SIG-M5 treated with dmso at 0.1 percent for 504 hours (cell line): ENCODE measurements around the gene HELZ.
"Not testable (repeated sequence)": the region's sequence is repeated elsewhere in the genome, so short reads cannot be mapped to it uniquely, and the experiment has no call there.

Source experiments
- DNase-seq: peaks from one replicate; lab custom pipeline; 2025; ENCODE audit not compliant: unreplicated experiment; lab: John Stamatoyannopoulos, UW

HELZ gene

GRCh38 chr17:67148352-67148751 is 96.6 kb downstream of the HELZ start:
- DNase-seq, result no peak

DNA sequence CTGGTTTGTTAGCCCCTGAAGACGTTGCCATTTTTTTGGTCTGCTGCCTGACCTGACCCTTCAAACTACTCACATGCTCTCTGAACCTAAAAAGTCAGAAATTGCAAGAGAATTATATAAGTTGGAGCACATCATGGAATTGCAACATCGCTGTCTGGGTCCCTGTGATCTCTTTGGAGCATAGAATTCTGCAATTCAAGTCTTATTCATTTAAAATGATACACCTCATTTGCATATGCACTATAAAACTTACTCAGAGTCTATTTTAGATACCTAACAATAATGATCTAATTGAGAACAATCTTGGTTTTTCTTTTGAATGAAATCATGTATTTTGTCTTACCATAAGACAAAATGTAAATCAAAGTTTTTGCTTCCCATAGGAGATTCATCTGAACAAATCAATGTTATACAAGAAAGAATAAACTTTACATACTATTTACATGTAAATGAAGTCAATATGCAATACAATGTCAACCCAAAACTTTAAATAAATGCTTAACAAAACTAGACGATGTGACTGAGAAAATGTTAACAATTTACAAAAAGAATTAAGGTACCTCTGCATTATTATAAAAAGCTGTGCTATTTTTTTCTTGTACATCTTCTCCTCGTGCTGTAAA is 99.7 kb downstream of the HELZ start:
- no peak for DNase-seq

GRCh38 chr17:67143318-67143717 is 101.7 kb downstream of the HELZ start:
- DNase-seq, result no peak

GRCh38 chr17:67142030-67142429 is 103.0 kb downstream of the HELZ start:
- not testable (repeated sequence) for DNase-seq

GRCh38 chr17:67139784-67140665 is 105.0 kb downstream of the HELZ start:
- peak; percentile 42 for DNase-seq

GRCh38 chr17:67139289-67139688 is 105.7 kb downstream of the HELZ start:
- DNase-seq, result no peak

- DNase-seq, result no peak
Measured at GRCh38 chr17:67138392-67138791, 106.6 kb downstream of the HELZ start.

GRCh38 chr17:67137860-67138259 is 107.1 kb downstream of the HELZ start:
- DNase-seq, result no peak

DNA sequence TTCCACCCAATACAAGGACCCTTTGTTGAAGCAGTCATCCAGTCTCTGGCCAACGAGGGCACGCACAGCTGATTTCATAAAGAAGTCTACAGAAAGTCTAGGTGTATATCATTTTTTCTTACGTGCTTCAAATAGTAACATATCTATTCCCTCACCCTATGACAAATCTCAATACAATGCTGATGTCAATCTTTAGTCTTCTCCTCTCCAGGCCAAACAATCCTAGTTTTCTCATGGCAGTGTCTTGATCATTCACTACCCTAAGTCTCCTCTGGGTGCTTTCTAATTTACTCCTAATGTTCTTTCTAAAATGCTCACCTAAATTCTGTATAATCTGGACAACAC is 108.0 kb downstream of the HELZ start:
- no peak for DNase-seq

DNA sequence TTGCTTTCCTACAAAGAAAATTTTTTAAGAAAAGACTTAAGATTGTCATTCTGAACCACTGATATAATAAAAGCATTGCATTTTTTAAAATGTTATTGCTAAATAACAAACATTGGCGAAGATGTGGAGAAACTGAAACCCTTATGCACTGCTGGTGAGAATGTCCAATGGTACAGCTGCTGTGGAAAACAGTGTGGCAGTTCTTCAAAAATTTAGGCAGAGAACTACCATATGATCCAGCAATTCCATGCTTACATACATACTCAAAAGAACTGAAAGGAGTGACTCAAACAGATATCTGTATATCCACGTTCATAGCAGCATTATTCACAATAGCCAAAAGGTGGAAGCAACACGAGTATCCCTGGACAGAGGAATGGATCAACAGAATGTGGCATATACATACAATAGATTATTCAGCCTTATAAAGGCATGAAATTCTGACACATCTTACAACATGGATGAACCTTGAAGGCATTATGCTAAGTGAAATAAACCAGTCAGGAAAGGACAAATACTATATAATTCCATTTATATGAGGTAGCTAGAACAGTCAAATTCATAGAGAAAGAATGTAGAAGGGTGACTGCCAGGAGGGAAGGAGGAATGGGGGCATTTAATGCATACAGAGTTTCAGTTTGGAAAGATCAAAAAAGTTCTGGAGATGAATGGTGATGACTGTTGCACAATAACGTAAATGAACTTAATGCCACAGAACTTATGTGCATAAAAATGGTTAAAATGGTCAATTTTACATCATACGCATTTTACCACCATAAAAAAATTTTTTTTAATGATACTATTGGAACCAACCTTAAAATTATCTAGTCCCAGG is 108.6 kb downstream of the HELZ start:
- DNase-seq, result no peak

DNA sequence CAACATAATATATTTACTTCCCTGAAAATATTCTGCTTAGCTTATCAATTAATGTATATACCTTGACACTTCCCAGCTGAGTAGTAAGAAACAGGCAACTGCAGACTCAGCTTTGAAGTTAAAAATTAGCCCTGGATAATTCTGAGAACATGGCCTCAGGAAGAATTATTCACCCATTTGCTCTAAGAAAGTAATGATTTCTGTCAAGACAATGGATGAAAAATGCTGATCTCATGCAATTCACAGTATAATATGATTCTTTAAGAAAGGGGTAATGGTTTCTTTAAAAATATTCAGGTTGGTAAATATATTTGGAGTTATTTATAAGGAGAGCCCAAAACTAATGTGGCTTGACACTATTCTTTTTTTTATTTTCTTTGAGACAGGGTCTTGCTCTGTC is 111.8 kb downstream of the HELZ start:
- no peak for DNase-seq

- DNase-seq, result no peak
Measured at GRCh38 chr17:67132366-67132765, 112.6 kb downstream of the HELZ start.

GRCh38 chr17:67130768-67131167 is 114.2 kb downstream of the HELZ start:
- no peak for DNase-seq

DNA sequence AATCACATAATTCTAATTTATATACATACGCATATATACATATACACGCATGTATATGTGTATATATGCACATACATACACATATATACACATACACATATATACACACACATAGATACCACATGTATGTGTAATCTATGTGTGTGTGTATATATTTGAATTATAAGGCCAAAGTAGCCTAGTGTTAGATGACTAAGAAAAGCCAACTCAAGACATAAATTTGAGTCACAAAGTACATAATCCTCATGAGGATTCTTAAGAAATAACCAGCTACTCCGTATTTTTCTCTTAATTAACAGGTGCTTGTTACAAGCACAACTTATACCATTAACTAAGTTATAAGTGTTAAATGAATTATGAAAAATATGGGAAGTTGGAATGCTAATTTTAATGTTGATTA is 115.7 kb downstream of the HELZ start:
- no peak for DNase-seq

- no peak for DNase-seq
Measured at GRCh38 chr17:67128700-67129099, 116.3 kb downstream of the HELZ start.

GRCh38 chr17:67127925-67128324 is 117.1 kb downstream of the HELZ start:
- no peak for DNase-seq

GRCh38 chr17:67126983-67127382 is 118.0 kb downstream of the HELZ start:
- DNase-seq, result peak; percentile 48

DNA sequence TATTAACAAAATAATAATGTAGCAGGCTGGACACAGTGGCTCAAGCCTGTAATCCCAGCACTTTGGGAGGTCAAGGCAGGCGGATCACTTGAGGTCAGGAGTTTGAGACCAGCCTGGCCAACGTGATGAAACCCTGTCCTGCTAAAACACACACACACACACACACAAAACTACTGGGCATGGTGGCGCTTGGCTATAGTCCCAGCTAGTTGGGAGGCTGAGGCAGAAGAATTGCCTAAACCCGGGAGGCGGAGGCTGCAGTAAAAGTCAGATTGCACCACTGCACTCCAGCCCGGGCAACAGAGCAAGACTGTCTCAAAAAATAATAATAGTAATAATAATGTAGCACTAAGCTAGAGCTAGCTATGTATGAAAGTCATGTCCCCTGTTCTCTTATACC is 118.5 kb downstream of the HELZ start:
- not testable (repeated sequence) for DNase-seq

GRCh38 chr17:67125924-67126323 is 119.1 kb downstream of the HELZ start:
- no peak for DNase-seq

DNA sequence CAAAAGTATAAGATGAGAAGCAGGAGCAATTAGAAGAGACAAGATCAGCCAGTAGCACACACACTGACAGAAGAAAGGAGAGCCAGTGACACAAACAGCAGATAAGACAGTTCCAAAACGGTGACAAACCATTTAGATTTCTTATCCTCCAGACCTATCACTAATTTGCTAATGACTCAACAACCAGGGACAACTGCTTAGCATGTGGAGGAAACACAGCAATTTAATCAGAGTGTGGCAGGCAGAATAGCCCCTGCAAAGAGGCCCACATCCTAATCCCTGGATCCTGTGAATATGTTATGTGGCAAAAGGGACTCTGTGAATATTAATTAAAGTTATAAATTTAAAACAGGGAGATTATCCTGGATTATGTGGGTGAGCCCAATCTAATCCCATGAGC is 119.6 kb downstream of the HELZ start:
- no peak for DNase-seq

- DNase-seq, result no peak
Measured at GRCh38 chr17:67124450-67125148, 120.4 kb downstream of the HELZ start.
